HPDE6-E6E7 (cell line): ENCODE measurements around the gene SPAG7.

Experiments used
- DNase-seq: peaks from one replicate; pipeline ENCODE4 v3.0.0; 2011; ENCODE audit warnings: missing footprints; ENCODE audit errors: extremely low spot score

SPAG7 gene

DNA sequence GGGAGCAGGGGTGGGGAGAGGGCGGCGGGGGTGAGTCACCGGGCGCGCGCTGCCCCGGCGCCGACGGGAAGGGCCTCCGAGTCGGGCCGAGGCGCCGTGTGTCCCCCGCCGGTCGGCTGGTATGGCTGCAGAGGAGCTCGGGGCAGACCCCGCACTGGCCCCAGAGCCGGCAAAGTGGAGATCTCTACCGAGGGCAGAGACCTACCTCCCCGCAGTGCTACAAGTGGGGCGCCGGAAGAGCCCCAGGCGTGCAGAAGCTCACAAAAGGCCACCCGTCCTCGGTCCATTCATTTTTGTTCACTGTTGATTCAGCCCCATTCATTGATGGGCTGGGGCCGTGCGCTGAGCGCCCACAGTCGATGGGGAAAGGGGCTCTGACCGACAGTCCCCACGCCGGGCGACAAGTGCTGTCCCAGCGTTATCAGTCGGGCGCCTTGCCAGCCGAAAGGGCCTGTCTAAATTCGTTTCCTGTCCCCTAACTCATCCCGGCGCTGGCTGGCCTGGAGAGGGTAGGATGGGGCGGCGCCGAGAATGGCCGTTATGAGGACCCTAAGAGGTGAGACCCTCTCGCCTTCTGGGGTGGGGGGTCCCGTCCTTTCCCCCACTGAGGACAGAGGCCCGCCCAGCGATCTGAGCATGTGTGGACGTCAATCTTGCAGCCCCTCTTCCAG is 17.4 kb downstream of the SPAG7 start:
- no peak for DNase-seq

DNA sequence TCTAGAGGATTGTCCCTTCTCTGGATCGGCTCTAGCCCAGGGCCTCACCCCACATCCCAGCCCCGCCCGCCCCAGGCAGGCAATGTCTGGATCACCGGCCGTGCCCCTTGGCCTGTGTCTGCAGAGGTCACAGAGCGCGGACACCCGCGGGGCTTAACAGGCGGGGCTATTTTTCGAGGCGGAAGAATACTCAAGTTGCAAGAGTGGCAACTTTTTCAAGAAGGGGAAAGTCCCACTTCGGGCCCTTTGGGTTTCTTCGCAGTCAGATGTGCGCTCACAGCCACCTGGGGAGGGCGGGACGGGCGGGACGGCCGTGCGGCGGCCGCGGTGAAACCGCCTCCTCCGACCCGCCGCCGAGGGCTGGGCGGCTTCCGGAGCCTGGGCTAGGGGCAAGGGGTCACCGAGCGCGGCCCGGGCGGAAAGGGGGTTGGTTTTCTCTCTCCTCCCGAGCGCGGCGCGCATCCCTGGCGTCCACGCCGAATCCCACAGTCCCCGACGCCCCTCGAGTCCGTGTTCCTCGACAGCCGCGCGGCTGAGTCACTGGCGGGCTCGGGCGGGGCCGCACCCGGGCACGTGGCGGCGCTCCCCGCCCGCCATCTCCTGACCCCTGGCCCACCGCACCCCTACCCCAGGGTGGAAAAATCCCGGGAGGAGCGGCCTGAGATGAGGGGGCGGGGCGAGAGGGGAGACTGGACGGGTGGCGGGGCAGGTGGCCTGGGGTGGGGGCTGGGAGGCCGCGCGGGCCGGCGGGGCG is 18.1 kb downstream of the SPAG7 start:
- no peak for DNase-seq

DNA sequence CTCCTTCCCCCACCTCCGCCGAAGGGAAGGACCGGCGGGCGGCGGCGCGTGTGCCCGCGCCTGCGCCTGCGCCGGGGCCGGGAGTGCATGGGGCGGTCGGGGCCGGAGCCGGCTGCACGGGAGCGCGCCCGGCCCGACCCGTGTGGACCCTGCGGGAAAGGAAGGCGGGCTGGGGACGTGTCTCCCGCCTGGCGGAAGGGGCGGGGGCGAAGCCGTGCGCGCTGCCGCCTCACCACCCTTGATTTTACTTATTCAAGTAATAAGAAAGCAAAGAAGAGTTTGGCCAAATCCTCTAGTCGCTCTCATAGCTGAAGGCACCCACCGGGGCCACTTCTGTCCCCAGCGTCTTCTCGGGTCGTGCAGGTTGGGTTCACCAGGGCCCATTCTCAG is 18.7 kb downstream of the SPAG7 start:
- DNase-seq = peak; percentile 90

- peak; percentile 72 for DNase-seq
These were observed 19.3 kb downstream of the SPAG7 start, which contains the start of gene PFN1 for GRCh38 chr17:4948166-4948930. PFN1 (minus strand) TSS chr17:4948530; CDS start chr17:4948394, 136 bp downstream.

DNA sequence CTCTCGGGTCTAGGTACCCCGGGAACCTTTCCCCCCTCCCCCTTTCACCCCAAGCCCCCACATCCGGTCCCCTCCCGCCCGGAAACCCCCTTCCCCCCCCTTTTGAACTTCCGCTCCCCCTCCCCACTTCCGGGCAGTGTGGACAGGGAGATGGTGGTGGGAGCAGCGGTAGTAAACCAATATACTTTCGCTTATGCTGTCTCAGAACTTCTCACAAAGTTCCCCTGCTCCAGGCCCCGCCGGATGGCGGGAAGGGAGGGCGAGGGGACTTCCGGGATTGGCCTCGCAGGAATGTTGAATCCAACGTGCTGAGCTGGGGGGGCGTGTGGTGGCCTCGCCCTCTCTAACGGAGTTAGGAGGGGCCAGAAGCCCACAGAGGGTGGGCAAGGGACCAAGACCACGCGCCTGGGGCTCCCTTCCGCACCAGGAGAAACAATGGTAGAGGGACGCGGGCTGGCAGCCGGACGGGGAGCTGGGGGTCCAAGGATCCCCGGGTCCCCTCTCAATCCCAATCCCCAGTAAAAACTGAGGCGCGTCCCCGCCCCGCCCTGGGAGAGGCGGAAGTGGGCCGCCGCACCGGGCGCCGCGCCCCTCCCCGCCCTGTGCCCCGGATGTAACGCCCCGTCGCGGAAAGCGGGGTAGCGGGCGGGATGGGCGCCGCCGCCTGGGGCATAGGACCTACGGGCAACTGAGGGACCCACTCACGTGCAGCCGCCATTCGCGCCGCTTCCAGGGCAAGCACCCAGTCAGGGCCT is 20.0 kb downstream of the SPAG7 start:
- no peak for DNase-seq

GRCh38 chr17:4947010-4947410 is 20.6 kb downstream of the SPAG7 start:
- no peak for DNase-seq

GRCh38 chr17:4946312-4946976 is 21.2 kb downstream of the SPAG7 start:
- DNase-seq = no peak

GRCh38 chr17:4945944-4946280 is 21.7 kb downstream of the SPAG7 start:
- DNase-seq = no peak

GRCh38 chr17:4945176-4945943 is 22.3 kb downstream of the SPAG7 start:
- peak; percentile 90 for DNase-seq

GRCh38 chr17:4944554-4945175 is 23.0 kb downstream of the SPAG7 start:
- no peak for DNase-seq

GRCh38 chr17:4944163-4944553 is 23.5 kb downstream of the SPAG7 start:
- DNase-seq = no peak

GRCh38 chr17:4942760-4943508 is 24.7 kb downstream of the SPAG7 start:
- DNase-seq = no peak

DNA sequence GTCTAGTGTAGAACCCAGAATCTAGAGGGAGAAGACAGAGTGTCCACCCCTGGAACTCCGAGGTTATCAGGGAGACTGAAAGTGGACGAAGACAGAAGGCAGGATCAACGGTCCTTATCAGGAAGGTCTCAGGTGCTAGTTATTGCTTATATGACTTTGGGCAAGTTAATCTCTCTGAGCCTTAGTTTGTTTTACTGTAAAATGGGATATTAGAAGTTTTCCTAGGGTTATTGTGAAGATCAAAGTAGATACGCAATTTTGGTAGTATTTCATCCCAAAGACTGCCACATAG is 26.4 kb downstream of the SPAG7 start:
- DNase-seq = no peak

- peak; percentile 64 for DNase-seq
These were observed 26.9 kb downstream of the SPAG7 start for GRCh38 chr17:4940555-4941318.

DNA sequence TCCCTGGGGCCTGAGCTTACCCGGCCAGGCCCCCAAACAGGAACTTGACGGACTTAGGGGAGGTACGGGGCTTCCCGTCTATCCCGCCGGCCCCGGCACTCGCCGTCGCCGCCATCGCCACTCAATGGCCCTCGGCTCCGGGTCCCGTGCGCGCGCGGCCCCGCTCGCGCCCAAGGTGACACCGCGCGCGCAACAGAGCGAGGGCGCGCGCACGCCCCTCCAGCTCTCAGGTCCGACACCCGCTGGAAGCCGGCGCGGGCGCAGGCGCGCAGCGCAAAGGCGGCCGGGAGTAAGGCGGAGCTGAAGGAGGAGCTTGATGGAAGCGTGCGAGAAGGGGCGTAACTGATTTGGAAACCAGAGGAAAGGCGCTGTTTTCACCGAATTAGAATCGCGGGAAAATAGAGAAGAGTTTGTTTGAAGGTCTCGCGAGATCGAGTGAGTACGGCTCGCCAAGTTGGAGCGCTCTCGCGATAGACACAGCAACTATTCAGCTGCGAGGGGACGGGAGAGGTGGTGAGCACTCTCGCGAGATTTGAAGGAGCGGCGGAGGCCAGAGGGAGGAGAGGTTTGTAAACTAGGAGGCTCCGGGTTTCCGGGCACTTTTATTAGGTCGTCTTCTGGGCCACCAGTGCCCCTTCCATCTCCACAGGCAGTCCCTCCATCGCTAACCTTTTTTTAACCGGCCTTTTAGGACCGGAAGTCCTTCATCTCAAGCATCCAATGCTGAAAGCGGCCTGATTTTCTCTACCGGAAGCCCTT is 27.6 kb downstream of the SPAG7 start, which contains the start of the genes RNF167 and SLC25A11:
Gene RNF167 (plus strand): TSS at position 473 of the 759 bp plus-strand sequence. CDS start 642 bp downstream, outside the sequence.
Gene SLC25A11 (minus strand): TSS at position 251 of the 759 bp plus-strand sequence. CDS start 136 bp downstream, at position 115.
- peak; percentile 96 for DNase-seq

DNA sequence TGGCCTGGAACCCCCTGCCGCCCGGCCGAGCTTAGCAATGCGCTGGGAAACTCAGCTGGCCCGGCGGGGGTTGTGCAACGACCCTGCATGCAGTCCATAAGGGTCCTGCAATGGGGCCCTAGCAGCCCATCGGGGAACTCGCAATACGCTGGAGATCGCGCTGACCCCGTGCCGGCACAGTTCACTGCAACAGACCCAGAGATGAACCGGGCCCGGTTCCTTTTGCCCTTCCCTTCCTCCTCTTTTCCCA is 28.1 kb downstream of the SPAG7 start:
- no peak for DNase-seq

- no peak for DNase-seq
These were observed 28.7 kb downstream of the SPAG7 start for GRCh38 chr17:4938688-4939545.
